ENCODE data around the gene SH2B2.

Gene SH2B2

DNA sequence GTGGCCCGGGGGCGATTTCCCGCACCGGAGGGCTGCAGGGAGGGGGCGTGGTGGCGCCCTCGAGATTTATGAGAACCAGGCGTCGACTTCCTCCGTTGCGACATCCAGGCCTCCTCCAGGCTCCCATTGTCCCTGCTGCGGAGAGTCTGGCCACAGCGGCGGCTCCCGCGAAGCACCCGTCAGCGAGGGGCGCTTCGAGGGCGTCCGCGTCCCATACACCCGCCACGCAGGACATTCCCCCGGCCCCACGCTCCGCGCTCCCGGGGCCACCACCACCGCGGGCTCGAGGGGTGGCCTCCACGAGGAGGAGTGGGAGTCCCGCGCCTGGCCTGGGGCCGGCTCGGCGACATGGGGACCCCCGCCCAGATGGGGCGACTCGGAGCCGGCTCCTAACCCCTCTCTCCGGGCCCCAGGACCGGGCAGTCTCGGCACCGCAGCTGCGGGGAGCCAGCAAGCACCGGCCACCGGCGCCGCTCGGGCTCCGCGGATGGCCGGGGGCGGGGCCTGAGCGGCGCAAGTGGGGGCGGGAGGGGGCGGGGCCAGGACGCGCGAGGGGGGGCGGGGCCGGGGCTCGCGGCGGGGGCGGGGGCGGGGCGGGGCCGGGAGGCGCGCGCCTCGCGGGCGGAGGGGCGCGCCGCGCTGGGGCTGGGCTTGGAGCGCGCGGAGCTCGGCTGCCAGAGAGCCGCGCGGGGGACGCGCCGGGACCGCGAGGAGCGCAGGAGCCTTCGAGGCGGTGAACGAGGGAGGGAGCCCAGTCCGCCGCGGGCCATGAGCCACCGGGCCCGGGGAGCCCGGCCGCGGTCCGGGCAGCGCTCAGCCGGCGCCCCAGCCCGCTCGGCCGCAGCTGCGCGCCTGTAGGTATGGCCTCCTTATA is at the start of gene SH2B2:
Gene SH2B2 (plus strand): TSS at position 632 of the 874 bp plus-strand sequence. CDS start 13,683 bp downstream, outside the sequence.
- DNase-seq (ENCODE audit: low spot score) (no peak), FAIRE-seq (no peak)

DNA sequence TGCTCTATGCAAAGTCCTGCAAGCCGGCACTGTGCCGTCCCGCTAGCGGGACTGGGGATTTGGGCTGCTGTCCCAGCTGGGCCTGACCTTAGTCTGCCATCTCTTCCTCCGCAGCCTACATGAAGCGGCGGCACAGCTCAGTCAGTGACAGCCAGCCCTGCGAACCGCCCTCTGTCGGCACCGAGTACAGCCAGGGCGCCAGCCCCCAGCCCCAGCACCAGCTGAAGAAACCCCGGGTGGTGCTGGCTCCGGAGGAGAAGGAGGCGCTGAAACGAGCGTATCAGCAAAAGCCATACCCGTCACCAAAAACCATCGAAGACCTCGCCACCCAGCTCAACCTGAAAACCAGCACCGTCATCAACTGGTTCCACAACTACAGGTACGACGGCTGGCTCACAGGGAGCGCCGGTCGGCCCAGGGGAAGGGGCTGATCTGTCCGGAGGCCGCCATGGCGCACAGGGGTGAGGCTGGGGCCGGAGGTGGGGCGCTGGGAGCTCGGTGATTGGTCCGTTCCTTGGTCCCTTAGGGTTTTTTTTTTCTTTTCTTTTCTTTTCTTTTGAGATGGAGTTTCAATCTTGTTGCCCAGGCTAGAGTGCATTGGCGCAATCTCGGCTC is 47.4 kb upstream of the SH2B2 start:
- no peak for FAIRE-seq

DNA sequence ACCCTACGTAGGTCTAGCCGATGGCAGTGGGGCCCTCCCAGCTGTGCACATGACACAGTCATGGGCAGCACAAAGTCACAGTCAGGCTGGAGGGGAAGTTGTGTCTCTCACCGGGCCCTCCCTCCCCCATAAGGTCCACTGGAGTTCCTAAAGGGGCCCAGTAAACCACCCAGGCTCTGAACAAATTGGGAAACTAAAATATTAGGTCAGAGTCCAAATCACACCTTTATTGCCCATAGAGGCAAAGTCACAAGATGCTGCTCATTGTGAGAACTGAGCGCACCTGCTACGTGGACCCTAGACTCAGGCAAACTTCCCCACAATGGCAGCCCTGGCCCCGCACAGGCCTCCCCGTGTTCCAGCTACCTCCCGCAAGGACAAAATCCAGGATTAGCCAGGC is 45.2 kb upstream of the SH2B2 start:
- DNase-seq (ENCODE audit: low spot score) (no peak), FAIRE-seq (no peak)

More for the DNA sequence above, 47.4 kb upstream of the SH2B2 start:
- no peak for DNase-seq (ENCODE audit: low spot score)

DNA sequence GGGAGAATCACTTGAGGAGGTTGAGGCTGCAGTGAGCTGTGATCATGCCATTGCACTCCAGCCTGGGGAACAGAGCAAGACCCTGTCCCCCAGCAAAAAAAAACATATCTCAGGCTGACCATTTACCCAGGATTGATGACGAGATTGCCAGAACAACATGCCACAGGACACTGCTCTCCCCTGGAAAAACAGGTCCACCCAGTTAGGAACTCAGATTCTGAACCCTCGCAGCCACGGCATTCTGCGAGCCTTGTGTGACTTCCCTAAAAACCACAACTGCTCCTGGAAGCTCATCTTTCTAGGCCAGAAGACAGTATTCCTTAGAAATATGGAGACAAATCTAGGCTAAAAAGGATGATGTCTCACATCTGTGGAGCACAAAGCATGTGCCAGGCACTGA is 42.1 kb upstream of the SH2B2 start:
- no peak for FAIRE-seq
- no peak for DNase-seq (ENCODE audit: low spot score)

DNA sequence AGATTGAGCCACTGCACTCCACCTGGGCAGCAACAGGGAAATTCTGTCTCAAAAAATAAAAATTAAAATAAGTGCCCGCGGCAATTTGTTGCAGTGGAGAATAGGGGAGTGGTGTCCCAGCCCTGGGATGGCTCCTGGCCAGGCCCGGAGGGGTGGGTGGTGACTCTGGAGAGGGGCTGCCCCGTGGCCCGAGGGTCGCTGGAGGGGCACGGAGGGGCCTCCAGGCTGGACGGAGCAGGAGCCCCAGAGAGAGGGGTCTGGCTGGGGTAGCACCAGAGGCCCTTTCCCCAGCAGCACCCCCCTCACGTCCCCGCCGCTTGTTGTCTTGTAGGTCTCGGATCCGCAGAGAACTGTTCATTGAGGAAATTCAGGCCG is 38.6 kb upstream of the SH2B2 start:
- DNase-seq (ENCODE audit: low spot score) (no peak), FAIRE-seq (no peak)

DNA sequence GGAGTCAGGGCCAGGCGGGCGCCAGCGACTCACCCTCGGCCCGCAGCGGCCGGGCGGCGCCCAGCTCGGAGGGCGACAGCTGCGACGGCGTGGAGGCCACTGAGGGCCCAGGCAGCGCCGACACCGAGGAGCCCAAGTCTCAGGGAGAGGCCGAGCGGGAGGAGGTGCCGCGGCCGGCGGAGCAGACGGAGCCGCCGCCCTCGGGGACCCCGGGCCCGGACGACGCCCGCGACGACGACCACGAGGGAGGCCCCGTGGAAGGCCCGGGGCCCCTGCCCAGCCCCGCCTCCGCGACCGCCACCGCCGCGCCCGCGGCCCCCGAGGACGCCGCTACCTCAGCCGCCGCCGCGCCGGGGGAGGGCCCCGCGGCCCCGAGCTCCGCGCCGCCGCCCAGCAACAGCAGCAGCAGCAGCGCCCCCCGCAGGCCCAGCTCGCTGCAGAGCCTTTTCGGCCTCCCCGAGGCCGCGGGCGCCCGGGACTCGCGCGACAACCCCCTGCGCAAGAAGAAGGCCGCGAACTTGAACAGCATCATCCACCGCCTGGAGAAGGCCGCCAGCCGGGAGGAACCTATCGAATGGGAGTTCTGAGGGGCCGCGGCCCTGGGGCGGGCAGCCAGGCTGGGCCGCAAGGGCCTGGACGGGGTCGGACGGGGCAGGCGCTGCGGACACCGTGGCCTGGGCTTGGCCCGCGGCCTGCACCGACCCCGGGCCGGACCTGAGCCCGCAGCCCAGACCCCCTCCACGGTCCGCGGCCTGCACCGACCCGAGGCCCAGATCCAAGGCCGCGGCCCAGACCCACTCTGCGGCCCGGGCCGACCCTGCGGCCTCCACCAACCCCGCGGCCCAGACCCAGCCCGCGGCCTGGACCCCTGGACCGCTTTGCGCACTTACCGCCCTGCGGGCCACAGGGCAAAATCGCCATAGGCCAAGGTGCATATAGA is 37.9 kb upstream of the SH2B2 start:
- FAIRE-seq (no peak), DNase-seq (ENCODE audit: low spot score) (no peak)

DNA sequence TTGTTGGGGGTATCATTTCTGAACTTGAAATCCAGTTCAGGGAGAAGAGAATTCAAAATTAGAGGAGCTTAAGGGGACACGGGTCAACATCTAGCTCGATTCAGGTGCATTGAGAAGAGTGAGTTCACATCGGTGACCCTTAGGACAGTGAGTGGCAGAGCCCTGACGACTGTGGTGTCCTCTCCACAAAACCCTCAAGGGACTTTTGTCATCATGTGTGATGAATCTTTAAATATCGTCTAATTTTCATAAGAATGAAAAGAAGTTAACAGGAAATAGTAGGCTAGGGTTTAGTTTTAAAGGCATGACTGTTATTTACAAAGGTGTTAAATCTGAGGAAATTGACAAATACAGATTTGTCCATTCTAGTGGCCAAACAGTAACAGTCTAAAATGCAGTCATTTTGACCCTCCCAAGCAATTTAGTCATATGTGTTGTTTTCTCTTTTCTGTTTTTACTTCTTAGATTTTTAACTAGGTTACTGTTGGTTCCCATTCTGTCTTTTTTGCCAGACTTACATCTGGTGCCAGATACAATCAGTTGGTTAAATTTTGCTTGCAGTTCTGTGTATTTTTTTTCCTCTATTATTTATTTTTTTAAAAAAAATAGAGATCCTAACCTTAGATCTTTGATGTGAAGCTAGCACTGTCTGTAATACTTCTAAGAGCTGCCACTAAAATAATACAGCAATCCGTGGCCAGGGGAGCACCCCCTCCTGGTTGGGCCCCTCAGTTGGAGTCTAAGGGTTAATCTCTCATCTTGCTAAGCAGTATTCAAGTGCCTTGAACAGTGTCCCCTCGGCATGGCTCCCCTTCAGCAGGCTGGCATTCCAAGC is 34.9 kb upstream of the SH2B2 start:
- no peak for DNase-seq (ENCODE audit: low spot score)
- FAIRE-seq: no peak

DNA sequence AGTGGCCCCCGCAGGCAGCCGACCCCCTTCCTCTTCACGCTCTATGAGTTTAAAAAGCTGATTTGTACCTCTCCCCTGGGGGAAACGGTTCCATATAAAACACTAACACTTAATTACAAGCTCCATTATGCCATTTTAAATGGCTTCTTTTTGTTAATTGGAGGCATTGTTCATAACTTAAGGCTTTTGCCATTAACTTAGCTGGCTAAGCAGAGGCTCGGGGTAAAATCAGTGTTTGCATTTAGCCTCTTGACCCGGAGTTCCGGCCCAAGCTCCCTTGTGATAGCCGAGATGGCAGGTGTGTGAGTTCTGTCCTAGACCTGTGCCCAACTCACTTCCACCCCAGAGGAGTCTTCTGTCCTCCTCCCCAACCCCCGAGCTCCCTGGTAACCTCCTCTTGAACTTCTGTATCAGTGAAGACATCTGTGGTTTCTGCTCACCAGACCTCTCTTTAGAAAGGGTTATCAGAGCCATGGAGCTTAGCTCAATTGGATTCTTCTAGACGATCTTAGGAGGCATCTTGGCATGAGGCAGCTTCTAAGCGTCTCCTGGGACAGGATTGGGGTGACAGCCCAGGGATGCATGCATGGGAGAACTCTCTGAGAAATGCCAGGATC is 34.2 kb upstream of the SH2B2 start:
- DNase-seq (ENCODE audit: low spot score): no peak
- no peak for FAIRE-seq

DNA sequence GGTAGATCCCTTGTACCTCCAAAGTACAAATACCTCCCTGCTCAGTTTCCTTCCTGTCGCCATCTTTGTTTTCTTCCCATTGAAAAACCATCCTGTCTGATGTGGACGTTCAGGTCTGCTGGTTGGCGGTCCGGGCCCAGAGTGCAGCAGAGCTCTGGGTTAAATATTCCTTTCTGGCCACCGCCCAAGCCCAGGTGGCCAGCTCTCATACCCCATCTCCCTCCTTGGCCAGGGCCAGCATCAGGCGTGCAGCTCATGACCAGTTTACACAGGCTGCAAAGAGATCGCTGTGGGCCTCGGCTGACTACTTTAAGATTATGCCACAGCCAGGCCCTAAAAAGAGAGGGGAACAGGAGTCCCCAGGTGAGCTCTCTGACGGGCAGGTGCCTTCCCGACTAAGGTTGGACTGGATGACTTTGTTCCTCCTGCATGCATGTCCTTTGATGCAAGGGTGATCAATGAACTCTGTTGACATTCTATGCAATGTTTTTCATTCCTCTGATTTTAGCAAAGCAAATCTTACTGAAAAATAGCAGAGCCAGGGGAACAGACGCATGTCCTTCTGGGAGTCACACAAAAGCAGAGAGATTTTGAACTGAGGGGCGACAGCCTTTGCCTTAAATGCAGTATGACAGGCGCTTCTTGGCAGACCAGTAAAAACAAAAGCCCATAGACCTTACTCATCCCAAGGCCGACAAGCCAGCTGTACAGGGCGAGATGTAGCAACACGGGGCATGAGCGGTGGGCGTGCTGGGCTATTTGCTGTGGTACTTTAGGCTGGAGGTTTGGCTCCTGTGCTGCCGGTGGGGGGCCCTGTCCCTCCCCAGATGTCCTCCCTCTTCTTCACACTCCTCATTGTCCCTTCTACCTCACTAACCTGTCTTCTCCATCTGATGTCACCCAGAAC is 33.3 kb upstream of the SH2B2 start:
- DNase-seq (ENCODE audit: low spot score) (no peak), FAIRE-seq (no peak)

DNA sequence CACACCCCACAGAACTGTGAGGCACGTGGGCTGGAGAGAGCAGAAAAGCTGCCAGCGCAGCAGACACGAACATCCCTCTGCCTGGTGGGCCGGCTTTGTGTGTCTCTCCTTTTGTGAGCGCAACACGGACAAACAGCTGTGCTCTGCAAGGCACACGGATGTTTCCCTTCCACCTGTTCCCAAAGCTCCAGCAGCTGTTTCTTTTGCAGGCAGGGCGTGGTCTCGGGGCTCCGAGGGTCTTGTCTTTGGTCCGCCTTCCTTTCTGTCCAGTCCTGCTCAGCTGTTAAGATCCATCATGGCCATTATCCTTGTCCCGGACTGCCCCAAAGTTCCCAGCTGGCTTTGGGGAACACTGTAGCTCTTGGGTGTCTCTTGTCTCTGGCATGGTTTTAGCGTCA is 32.7 kb upstream of the SH2B2 start:
- FAIRE-seq (no peak), DNase-seq (ENCODE audit: low spot score) (no peak)

DNA sequence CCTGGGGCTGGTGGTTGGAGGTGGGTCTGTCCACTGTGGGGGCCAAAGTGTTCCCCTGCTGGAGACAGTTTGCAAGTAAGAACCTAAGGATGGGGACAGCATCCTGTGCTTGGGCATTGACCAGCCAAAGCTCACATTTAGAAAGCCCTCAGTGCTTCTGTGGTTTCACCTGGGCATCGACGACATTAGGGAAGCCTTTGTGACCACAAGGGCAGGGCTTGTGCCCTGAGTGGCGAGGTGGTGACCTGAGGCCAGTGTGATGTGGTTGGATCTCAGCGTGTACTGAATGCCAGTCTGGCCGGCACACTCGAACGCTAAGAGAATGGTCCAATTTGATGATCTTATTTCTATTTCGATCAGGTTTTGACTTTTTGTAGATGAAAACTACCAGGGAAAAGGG is 32.1 kb upstream of the SH2B2 start:
- DNase-seq (ENCODE audit: low spot score) (no peak), FAIRE-seq (no peak)

DNA sequence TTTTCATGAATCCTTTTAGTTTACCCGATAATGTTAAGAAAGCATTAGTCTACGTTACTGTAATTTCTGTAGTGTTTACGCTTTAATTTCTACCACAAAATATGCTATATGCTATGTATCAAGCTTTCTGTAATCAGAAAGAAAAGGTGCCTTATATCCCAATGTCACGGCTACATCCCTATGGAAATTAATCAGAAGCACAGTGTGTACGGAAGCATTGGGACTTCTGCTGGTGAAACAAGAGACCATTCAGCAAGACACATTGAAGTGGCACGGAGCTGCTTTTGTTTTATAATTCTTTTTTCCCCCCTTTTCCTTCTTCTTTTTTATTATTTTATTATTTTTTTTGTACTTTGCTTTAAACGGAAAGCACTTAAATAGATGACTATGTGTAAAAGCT is 31.2 kb upstream of the SH2B2 start:
- DNase-seq (ENCODE audit: low spot score): no peak
- no peak for FAIRE-seq

DNA sequence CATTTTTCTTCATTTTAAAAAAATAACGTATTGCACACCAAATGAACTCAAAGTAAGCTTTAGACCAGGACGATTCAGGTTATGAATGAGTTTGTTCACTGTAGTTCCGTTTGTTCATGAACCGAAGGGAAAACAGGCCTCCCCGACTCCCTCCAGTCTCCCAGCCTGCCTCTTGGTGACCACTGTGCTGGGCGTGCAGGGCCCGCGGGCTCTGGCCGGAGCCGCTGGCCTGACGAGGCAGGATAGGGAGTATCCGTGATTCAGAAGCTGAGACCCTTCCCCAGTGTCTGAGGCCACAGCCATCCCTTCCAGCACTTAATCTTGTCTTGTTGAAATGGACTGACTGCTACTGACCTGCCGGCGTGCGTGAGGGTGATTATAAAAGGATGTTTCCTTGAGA is 30.8 kb upstream of the SH2B2 start:
- DNase-seq (ENCODE audit: low spot score) (no peak), FAIRE-seq (no peak)

DNA sequence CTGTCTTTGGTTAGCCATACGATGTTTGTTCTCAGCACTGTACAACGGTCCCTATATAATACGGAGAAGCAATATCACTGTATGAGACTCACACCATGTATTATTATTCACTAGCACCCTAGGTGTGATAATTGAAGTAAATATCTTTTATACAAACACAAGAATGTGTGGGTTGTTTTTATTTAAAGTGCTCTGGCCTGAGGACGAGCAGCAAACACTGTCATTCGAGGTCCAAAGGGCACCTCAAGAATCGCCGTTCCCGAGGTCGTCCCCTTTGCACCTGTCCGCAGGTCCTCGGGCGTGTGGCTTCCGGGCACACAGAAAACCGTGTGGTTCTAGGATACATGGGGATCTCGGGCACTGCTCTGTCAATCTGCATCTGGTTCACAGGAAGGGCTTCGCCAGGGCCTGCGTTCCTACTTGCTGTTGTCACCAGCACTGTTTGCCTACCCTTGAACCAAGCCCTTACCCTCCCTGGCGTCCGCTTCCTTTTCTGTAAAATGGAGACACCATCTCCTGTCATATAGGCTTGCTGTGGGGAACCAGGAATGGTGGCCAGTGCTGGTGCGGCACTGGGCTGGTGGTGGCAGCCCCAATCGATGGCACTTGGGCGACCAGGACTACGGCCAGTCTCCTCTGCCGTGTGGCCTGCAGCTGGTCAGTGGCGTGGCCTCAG is 28.5 kb upstream of the SH2B2 start:
- no peak for FAIRE-seq
- DNase-seq (ENCODE audit: low spot score): no peak

DNA sequence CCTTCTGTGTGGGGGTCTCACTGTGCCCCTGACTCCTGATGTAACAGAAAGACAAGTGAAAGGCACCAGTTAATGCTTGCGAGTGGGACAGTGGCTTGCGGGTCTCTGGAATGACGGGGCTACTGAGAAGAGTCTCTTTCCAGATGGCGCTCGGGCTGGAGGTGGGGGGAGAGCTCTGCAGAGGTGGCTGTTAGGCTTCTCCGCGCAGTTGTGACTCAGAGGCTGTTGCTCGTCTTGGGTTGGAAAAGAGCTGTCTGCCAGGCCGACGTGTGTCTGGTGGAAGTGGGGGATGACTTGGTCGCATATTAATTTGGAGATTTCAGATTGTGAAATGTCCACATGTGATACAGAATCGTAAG is 27.9 kb upstream of the SH2B2 start:
- DNase-seq (ENCODE audit: low spot score) (no peak), FAIRE-seq (no peak)

DNA sequence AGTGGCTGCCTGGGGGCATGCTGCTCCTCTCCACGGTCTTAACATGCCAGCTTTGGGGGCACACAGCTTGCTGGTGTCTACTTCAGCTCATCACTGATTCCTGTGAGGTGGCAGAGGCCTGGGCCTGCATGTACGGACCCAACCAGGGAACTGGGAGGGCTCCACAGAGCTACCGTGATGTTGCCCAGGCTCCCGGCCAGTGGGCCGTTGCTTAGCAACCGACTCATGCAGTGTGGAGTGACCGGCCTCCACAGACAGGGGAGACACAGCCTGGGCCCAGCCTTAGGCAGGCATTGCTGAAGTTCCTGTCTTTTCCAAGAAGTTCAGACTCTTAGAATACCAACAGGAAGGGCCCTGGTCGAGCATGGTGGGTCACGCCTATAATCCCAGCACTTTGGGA is 25.8 kb upstream of the SH2B2 start:
- FAIRE-seq (no peak), DNase-seq (ENCODE audit: low spot score) (peak; percentile 38)

DNA sequence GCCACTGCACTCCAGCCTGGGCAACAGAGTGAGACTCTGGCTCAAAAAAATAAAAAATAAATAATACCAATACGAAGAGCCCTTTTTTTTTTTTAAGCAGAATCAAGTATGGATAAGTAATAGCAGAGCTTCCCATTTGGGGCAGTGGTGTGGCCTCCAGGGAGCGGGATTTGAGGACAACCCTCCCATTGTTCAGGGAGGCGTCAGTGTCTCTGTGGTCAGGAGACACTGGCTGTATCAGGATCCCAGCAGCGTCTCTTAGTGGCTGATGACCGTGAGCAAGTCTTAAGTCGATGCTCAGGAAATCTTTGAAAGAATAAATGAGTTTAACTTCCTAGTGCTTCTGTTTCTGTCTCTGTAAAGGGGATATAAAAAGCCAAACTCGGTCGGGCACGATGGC is 25.2 kb upstream of the SH2B2 start:
- DNase-seq (ENCODE audit: low spot score): no peak
- no peak for FAIRE-seq

DNA sequence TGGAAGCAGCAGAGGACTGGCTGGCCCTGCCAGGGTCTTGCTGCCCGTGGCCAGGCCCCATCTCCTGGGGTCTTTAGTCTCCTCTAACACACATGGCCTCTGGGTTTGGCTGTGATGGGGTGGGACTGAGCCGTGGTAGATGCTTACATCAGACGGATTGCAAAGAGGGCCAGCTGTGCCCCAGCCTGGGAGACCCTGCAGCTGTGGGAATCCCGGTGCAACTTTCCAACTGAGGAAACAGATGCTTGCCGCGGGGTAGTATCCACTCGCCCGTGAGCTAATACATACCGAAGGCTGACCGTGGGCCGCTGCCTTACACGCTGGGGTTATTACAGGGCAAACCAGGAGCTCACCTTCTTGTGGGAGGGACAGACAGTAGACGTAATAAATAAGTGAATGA is 24.1 kb upstream of the SH2B2 start:
- no peak for DNase-seq (ENCODE audit: low spot score)
- no peak for FAIRE-seq

DNA sequence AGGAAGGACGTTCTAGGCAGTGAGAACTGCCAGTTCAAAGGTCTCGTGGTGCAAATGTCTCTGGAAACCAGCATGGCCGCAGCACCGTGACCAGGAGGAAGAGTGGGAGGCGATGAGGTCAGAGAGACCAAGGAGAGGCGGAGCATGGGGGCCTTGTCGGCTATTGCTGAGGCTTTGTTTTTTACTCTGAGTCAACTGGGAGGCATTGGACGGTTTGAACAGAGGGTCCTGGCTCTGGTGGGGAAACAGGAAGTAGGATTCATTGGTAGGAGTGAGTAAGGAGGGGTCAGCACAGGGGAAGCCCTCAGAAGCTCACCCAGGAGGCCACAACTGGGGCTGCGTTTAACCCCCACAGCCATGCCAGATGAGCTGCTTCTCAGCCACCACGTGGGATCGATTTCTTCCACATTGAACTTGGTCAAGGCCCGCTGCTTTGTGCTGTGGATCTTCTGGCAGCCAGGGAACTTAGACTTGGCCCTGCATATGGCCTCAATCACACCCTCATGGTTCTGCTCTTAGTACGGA is 22.2 kb upstream of the SH2B2 start:
- FAIRE-seq (no peak), DNase-seq (ENCODE audit: low spot score) (no peak)
